K562 (cell line): ENCODE measurements around the gene COMP. TPM values are rescaled to one million over a fixed set of nuclear protein-coding genes. Genes with fewer than 3 reads are reported as not detected.

Experiments
- CHCHD3 ChIP-seq: fragments of 250-450 bp; sonication (Bioruptor Pico); IDR thresholded peaks from 2 replicates; pipeline ENCODE4 v2.1.2; 2022; ENCODE audit warnings: mild to moderate bottlenecking
- CLOCK ChIP-seq: fragments of 250-450 bp; sonication (Bioruptor Pico); IDR thresholded peaks from 2 replicates; pipeline ENCODE4 v1.4.0; 2020; ENCODE audit warnings: mild to moderate bottlenecking, moderate library complexity, borderline replicate concordance
- COPS2 ChIP-seq: fragments of 450-650 bp; conservative IDR thresholded peaks from 2 replicates; pipeline ENCODE4 v1.6.1; 2016; ENCODE audit warnings: mild to moderate bottlenecking, moderate library complexity
- CTCFL ChIP-seq: IDR thresholded peaks from 2 replicates; pipeline ENCODE4 v1.6.1; 2011; ENCODE audit warnings: borderline replicate concordance, low read depth, mild to moderate bottlenecking, moderate library complexity, low read length; ENCODE audit not compliant: insufficient read depth, poor library complexity, severe bottlenecking
- ETV6 ChIP-seq, 3 experiments: fragments of 150-350 bp in 1 of 3; sonication (generic) in 1 of 3; formaldehyde crosslinking in 1 of 3; IDR thresholded peaks; 2 replicates each; pipeline versions ENCODE4 v1.6.1 to v1.8.0; 2014 to 2022; ENCODE audit warnings: borderline replicate concordance in 2 of 3, low read depth in 2 of 3, antibody characterized with exemption in 1 of 3, low read length in 1 of 3, mild to moderate bottlenecking in 1 of 3, missing genetic modification reagents in 1 of 3
- HOXB6 ChIP-seq: fragments of 250-450 bp; sonication (Bioruptor Pico); IDR thresholded peaks from 2 replicates; pipeline ENCODE4 v1.5.1; 2022; ENCODE audit warnings: mild to moderate bottlenecking, borderline replicate concordance
- JUNB ChIP-seq: fragments of 450-650 bp; formaldehyde crosslinking; conservative IDR thresholded peaks from 2 replicates; pipeline ENCODE4 v1.4.0; 2020; ENCODE audit warnings: mild to moderate bottlenecking
- KLF10 ChIP-seq: fragments of 250-450 bp; sonication (Bioruptor Pico); IDR thresholded peaks from 2 replicates; pipeline ENCODE4 v1.6.1; 2021; ENCODE audit warnings: matching md5 sums
- MTA1 ChIP-seq: fragments of 450-650 bp; IDR thresholded peaks from 2 replicates; pipeline ENCODE4 v1.6.1; 2017; ENCODE audit warnings: borderline replicate concordance
- POU5F1 ChIP-seq: fragments of 150-350 bp; IDR thresholded peaks from 2 replicates; pipeline ENCODE4 v1.6.1; 2014; ENCODE audit warnings: borderline replicate concordance, low read length, low read depth, mild to moderate bottlenecking; ENCODE audit not compliant: partially characterized antibody
- RBM25 ChIP-seq: fragments of 200-400 bp; formaldehyde crosslinking; IDR thresholded peaks from 2 replicates; pipeline ENCODE4 v1.6.1; 2018; ENCODE audit warnings: low read length, low read depth, moderate library complexity; ENCODE audit not compliant: severe bottlenecking
- SRSF1 ChIP-seq: fragments of 200-400 bp; formaldehyde crosslinking; IDR thresholded peaks from 2 replicates; pipeline ENCODE4 v1.6.1; 2017; ENCODE audit warnings: mild to moderate bottlenecking, low read depth, low read length, moderate library complexity
- TAF1 ChIP-seq: IDR thresholded peaks from 2 replicates; pipeline ENCODE4 v1.6.1; 2011; ENCODE audit warnings: mild to moderate bottlenecking, low read length, moderate library complexity; ENCODE audit not compliant: insufficient read depth, control insufficient read depth, severe bottlenecking; ENCODE audit errors: extremely low read depth
- TFE3 ChIP-seq: fragments of 450-650 bp; formaldehyde crosslinking; IDR thresholded peaks from 2 replicates; pipeline ENCODE4 v1.4.0; 2020; ENCODE audit warnings: mild to moderate bottlenecking, mixed read lengths
- VEZF1 ChIP-seq: fragments of 200-800 bp; sonication (Bioruptor generic); IDR thresholded peaks from 2 replicates; pipeline ENCODE4 v1.6.1; 2017; ENCODE audit warnings: missing genetic modification characterization, missing compliant biosample characterization
- ZBED1 ChIP-seq: IDR thresholded peaks from 2 replicates; pipeline ENCODE4 v1.6.1; 2014
- ZNF263 ChIP-seq: sonication (generic); formaldehyde crosslinking; IDR thresholded peaks from 2 replicates; pipeline ENCODE4 v1.8.0; 2022; ENCODE audit warnings: mild to moderate bottlenecking, missing genetic modification reagents, borderline replicate concordance
- polyA plus RNA-seq, 8 experiments: library from polyadenylated mRNA; depleted of rRNA in 4 of 8; stranded (reverse) in 5 of 8; unstranded in 3 of 8; fragments of >200 nt; fragmentation: Nextera tagmentation in 2 of 8; fragmentation: Illumina TruSeq in 1 of 8; extraction: Ambion mirVana in 2 of 8; extraction: Trizol in 1 of 8; gene quantifications; 2 replicates each; pipeline versions ENCODE4 v1.2.1 to v1.2.3, GENCODE V29; 2011 to 2014; ENCODE audit warnings: inconsistent platforms in 1 of 8, missing spikeins in 1 of 8
- total RNA-seq, 7 experiments: library from RNA; depleted of rRNA in 6 of 7; stranded (reverse); fragments of >200 nt in 6 of 7; fragmentation: Illumina TruSeq in 2 of 7; extraction: Trizol in 2 of 7; gene quantifications; 2 replicates each; pipeline versions ENCODE4 v1.2.1 to v1.2.3, GENCODE V29; 2011 to 2021; ENCODE audit warnings: low replicate concordance in 1 of 7

The COMP gene
- total and polyA plus RNA-seq, 9 of the 15 experiments (the other 6 are each of a cell fraction or from before 2014, with no cell fraction given): 0.07 TPM; not detected in 8

GRCh38 chr19:18742838-18743783, 48.0 kb downstream of the COMP start (continued):
- TF ChIP-seq SRSF1 (no peak), ETV6 (IDR thresholded peaks at IDR 0.05; ENCODE audit: borderline replicate concordance in 1 of 2, low read depth in 2 of 2, low read length in 1 of 2) (no peak), ETV6 (CRISPR knock-in tag; IDR thresholded peaks at IDR 0.05; ENCODE audit: borderline replicate concordance) (no peak), CHCHD3 (CRISPR knock-in tag) (no peak), TFE3 (CRISPR knock-in tag) (no peak), HOXB6 (no peak), ZNF263 (CRISPR knock-in tag) (no peak), COPS2 (no peak), VEZF1 (CRISPR knock-in tag) (peak; percentile 85), JUNB (no peak), POU5F1 (no peak), MTA1 (peak; percentile 28; the same call in 1 of the 2 replicates), ZBED1 (no peak), RBM25 (no peak), TAF1 (no peak), KLF10 (CRISPR knock-in tag) (no peak), CTCFL (no peak), CLOCK (CRISPR knock-in tag) (no peak)
